ENCODE data around the gene CTNNA3.

The CTNNA3 gene

DNA sequence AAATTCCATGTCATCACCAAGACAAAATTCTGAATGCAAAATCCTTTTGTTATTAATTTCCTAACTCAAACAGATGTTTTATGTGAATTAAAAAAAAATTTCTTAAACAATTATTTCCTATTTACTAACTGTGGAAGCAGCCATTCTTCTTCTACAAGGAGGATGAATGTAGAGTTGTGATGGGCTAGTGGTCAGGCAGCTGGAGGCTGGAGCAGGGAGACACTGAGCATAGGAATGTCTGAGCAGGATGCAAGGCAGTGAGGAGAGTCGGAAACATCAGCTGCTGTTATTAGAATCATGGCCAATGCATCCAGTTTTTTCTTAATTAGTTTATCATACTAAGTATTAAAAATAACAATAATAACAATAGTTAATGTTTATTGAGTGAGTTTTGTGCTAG is 872.7 kb downstream of the CTNNA3 start:
- H3K4me3 ChIP-seq (ENCODE audit: low read depth, low read length) = no peak overlapping the region
- no peak overlapping the region for H3K9ac ChIP-seq (ENCODE audit: low read length)
- H3K36me3 ChIP-seq (ENCODE audit: control insufficient read depth, insufficient read depth, low read length) = no peaks in the 10 kb centered on the region

GRCh38 chr10:66822801-66823200 is 873.2 kb downstream of the CTNNA3 start:
- H3K9me3 ChIP-seq (ENCODE audit: control insufficient read depth, insufficient read depth, low read depth, low read length) = no peaks in the 10 kb centered on the region
- H3K27ac ChIP-seq (ENCODE audit: low read depth, low read length) = no peak overlapping the region
- no peak overlapping the region for H3K9ac ChIP-seq (ENCODE audit: low read length)
- no peak overlapping the region for H3K4me3 ChIP-seq (ENCODE audit: low read depth, low read length)
- H3K36me3 ChIP-seq (ENCODE audit: control insufficient read depth, insufficient read depth, low read length) = no peaks in the 10 kb centered on the region
- H3K27me3 ChIP-seq (ENCODE audit: control insufficient read depth, insufficient read depth, low read length) = no peaks in the 10 kb centered on the region
- H3K4me1 ChIP-seq (ENCODE audit: control insufficient read depth, insufficient read depth, low read length) = peaks cover 10% of the 10 kb centered on the region; the same call in 1 of the 2 replicates

More for the DNA sequence above, 872.7 kb downstream of the CTNNA3 start:
- Histone ChIP-seq H3K27ac (ENCODE audit: low read depth, low read length) (no peak overlapping the region), H3K4me1 (ENCODE audit: control insufficient read depth, insufficient read depth, low read length) (peaks cover 10% of the 10 kb centered on the region; the same call in 1 of the 2 replicates), H3K9me3 (ENCODE audit: control insufficient read depth, insufficient read depth, low read depth, low read length) (no peaks in the 10 kb centered on the region), H3K27me3 (ENCODE audit: control insufficient read depth, insufficient read depth, low read length) (no peaks in the 10 kb centered on the region)

DNA sequence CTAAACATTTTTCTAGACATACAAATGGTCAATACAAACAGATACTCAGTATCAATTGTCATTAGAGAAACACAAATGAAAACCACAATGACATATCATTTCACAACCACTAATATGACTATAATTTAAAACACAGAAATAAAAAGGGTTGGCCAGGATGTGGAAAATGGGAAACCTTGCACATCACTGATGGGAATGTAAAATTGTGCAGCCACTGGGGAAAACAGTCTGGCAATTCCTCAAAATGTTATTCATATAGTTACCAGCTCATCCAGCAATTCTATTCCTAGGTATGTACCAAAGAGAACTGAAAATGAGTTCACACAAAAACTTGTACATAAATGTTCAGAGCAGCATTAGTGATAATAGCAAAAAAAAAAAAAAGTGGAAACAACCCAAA is 876.3 kb downstream of the CTNNA3 start:
- Histone ChIP-seq H3K9me3 (ENCODE audit: control insufficient read depth, insufficient read depth, low read depth, low read length) (no peaks in the 10 kb centered on the region), H3K27me3 (ENCODE audit: control insufficient read depth, insufficient read depth, low read length) (no peaks in the 10 kb centered on the region), H3K4me1 (ENCODE audit: control insufficient read depth, insufficient read depth, low read length) (peaks cover 10% of the 10 kb centered on the region; the same call in 1 of the 2 replicates), H3K27ac (ENCODE audit: low read depth, low read length) (no peak overlapping the region), H3K9ac (ENCODE audit: low read length) (no peak overlapping the region), H3K36me3 (ENCODE audit: control insufficient read depth, insufficient read depth, low read length) (no peaks in the 10 kb centered on the region), H3K4me3 (ENCODE audit: low read depth, low read length) (no peak overlapping the region)

DNA sequence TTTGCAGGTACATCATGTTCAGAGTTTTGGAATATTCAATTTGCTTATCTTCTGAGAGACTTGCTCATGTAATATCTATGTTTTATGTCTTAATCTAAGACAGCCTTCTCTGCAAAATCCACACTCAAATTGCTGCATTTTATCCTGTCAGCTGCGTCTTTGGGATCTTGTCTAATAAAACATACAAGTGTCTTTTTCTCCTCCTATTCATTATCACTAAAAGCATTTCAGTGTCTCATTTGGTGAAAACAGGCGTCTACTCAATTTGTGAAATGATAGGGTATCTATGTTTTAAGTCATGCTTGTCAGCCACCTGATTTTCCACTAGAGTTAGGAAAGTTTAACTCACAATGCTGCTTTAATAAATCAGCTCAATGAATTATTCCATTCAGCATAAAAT is 882.9 kb downstream of the CTNNA3 start:
- H3K27ac ChIP-seq (ENCODE audit: low read depth, low read length) = no peak overlapping the region
- no peak overlapping the region for H3K9ac ChIP-seq (ENCODE audit: low read length)
- H3K27me3 ChIP-seq (ENCODE audit: control insufficient read depth, insufficient read depth, low read length) = no peaks in the 10 kb centered on the region
- H3K4me1 ChIP-seq (ENCODE audit: control insufficient read depth, insufficient read depth, low read length) = no peaks in the 10 kb centered on the region
- no peaks in the 10 kb centered on the region for H3K36me3 ChIP-seq (ENCODE audit: control insufficient read depth, insufficient read depth, low read length)
- H3K9me3 ChIP-seq (ENCODE audit: control insufficient read depth, insufficient read depth, low read depth, low read length) = no peaks in the 10 kb centered on the region
- H3K4me3 ChIP-seq (ENCODE audit: low read depth, low read length) = no peak overlapping the region

GRCh38 chr10:66811211-66811610 is 884.8 kb downstream of the CTNNA3 start:
- Histone ChIP-seq H3K9me3 (ENCODE audit: control insufficient read depth, insufficient read depth, low read depth, low read length) (no peaks in the 10 kb centered on the region), H3K4me3 (ENCODE audit: low read depth, low read length) (no peak overlapping the region), H3K27me3 (ENCODE audit: control insufficient read depth, insufficient read depth, low read length) (no peaks in the 10 kb centered on the region), H3K9ac (ENCODE audit: low read length) (no peak overlapping the region), H3K36me3 (ENCODE audit: control insufficient read depth, insufficient read depth, low read length) (no peaks in the 10 kb centered on the region), H3K27ac (ENCODE audit: low read depth, low read length) (no peak overlapping the region), H3K4me1 (ENCODE audit: control insufficient read depth, insufficient read depth, low read length) (no peaks in the 10 kb centered on the region)

DNA sequence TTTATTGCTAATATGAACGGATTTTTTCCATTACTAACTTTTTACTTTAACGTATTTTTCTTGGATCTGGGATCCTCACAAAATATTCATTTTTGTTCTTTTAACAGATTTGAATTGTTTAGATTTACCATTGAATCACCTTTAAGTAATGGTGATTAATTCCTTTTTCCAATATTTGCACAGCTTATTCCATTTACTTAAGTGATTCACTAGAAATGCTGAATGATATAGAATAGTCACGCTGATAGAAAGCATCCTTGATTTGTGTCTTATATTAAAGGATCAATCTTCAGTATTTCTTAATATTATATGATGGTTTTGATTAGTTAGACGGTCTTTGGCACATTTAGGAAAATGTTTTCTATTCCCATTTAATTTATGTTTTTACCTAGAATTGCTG is 886.6 kb downstream of the CTNNA3 start:
- H3K27me3 ChIP-seq (ENCODE audit: control insufficient read depth, insufficient read depth, low read length) = no peaks in the 10 kb centered on the region
- no peaks in the 10 kb centered on the region for H3K4me1 ChIP-seq (ENCODE audit: control insufficient read depth, insufficient read depth, low read length)
- H3K9ac ChIP-seq (ENCODE audit: low read length) = no peak overlapping the region
- H3K9me3 ChIP-seq (ENCODE audit: control insufficient read depth, insufficient read depth, low read depth, low read length) = no peaks in the 10 kb centered on the region
- H3K36me3 ChIP-seq (ENCODE audit: control insufficient read depth, insufficient read depth, low read length) = no peaks in the 10 kb centered on the region
- no peak overlapping the region for H3K27ac ChIP-seq (ENCODE audit: low read depth, low read length)
- H3K4me3 ChIP-seq (ENCODE audit: low read depth, low read length) = no peak overlapping the region

DNA sequence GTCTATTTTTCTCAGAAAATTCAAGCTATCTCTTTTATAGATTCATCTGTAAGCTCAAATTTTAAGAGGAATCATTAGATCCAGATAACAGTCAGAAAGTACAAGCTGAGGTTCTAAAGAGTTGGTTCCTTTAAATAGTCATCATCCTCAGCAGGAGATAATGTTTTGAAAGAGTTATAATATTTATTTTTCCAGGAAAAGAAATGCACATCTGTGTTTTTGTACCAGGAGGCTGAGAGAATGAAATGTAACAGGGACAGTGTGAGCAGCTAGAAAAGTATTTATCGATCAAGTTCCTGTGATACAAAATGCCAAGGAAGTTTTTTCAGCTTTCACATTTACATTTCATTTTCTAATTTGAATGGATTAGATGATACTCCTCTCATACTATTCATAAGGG is 890.4 kb downstream of the CTNNA3 start:
- Histone ChIP-seq H3K9me3 (ENCODE audit: control insufficient read depth, insufficient read depth, low read depth, low read length) (no peaks in the 10 kb centered on the region), H3K4me1 (ENCODE audit: control insufficient read depth, insufficient read depth, low read length) (peaks cover 7% of the 10 kb centered on the region), H3K4me3 (ENCODE audit: low read depth, low read length) (no peak overlapping the region), H3K27me3 (ENCODE audit: control insufficient read depth, insufficient read depth, low read length) (no peaks in the 10 kb centered on the region), H3K9ac (ENCODE audit: low read length) (no peak overlapping the region), H3K27ac (ENCODE audit: low read depth, low read length) (no peak overlapping the region), H3K36me3 (ENCODE audit: control insufficient read depth, insufficient read depth, low read length) (no peaks in the 10 kb centered on the region)

GRCh38 chr10:66804962-66805361 is 891.0 kb downstream of the CTNNA3 start:
- Histone ChIP-seq H3K27me3 (ENCODE audit: control insufficient read depth, insufficient read depth, low read length) (no peaks in the 10 kb centered on the region), H3K9ac (ENCODE audit: low read length) (no peak overlapping the region), H3K9me3 (ENCODE audit: control insufficient read depth, insufficient read depth, low read depth, low read length) (no peaks in the 10 kb centered on the region), H3K27ac (ENCODE audit: low read depth, low read length) (no peak overlapping the region), H3K4me1 (ENCODE audit: control insufficient read depth, insufficient read depth, low read length) (peaks cover 7% of the 10 kb centered on the region), H3K4me3 (ENCODE audit: low read depth, low read length) (no peak overlapping the region), H3K36me3 (ENCODE audit: control insufficient read depth, insufficient read depth, low read length) (no peaks in the 10 kb centered on the region)

DNA sequence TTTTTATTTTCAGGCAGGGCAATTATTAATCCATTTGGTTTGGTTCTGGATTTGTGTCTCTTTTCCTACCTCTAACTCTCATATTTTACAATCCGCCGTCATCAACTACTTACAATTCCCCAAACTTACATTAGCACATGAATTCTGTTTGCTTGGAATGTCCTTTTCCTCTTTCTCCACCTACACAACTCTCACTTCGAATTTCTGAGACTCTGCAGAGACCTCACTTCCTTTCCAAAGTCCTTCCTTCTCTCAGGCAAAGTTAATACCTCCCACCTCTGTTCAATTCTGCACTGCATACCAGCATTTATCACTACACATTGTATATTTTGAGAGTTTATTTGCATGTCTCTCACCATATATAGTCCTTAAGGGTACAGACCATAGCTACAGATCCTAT is 892.8 kb downstream of the CTNNA3 start:
- Histone ChIP-seq H3K27me3 (ENCODE audit: control insufficient read depth, insufficient read depth, low read length) (no peaks in the 10 kb centered on the region), H3K9ac (ENCODE audit: low read length) (no peak overlapping the region), H3K4me3 (ENCODE audit: low read depth, low read length) (no peak overlapping the region), H3K4me1 (ENCODE audit: control insufficient read depth, insufficient read depth, low read length) (peaks cover 7% of the 10 kb centered on the region), H3K36me3 (ENCODE audit: control insufficient read depth, insufficient read depth, low read length) (no peaks in the 10 kb centered on the region), H3K9me3 (ENCODE audit: control insufficient read depth, insufficient read depth, low read depth, low read length) (no peaks in the 10 kb centered on the region), H3K27ac (ENCODE audit: low read depth, low read length) (no peak overlapping the region)

- H3K9ac ChIP-seq (ENCODE audit: low read length) = no peak overlapping the region
- H3K27me3 ChIP-seq (ENCODE audit: control insufficient read depth, insufficient read depth, low read length) = no peaks in the 10 kb centered on the region
- H3K36me3 ChIP-seq (ENCODE audit: control insufficient read depth, insufficient read depth, low read length) = no peaks in the 10 kb centered on the region
- H3K4me3 ChIP-seq (ENCODE audit: low read depth, low read length) = no peak overlapping the region
- peaks cover 7% of the 10 kb centered on the region for H3K4me1 ChIP-seq (ENCODE audit: control insufficient read depth, insufficient read depth, low read length)
- H3K9me3 ChIP-seq (ENCODE audit: control insufficient read depth, insufficient read depth, low read depth, low read length) = no peaks in the 10 kb centered on the region
- no peak overlapping the region for H3K27ac ChIP-seq (ENCODE audit: low read depth, low read length)
These were observed 896.5 kb downstream of the CTNNA3 start for GRCh38 chr10:66799474-66799873.

DNA sequence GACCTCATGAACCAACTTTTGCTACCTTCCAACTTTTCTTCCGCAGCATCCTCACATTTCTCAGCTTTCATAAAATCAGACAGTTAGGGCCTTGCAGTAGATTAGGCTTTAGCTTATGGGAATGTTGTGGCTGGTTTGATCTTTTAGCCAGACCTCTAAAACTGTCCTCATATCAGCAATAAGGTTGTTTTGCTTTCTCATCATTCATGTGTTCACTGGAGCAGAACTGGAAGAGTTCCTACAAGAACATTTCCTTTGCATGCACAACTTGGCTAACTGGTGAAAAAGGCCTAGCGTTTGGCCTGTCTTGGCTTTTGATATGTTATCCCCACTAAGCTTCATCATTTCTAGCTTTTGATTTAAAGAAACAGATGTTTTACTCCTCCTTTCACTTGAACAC is 900.1 kb downstream of the CTNNA3 start:
- no peaks in the 10 kb centered on the region for H3K4me1 ChIP-seq (ENCODE audit: control insufficient read depth, insufficient read depth, low read length)
- no peaks in the 10 kb centered on the region for H3K9me3 ChIP-seq (ENCODE audit: control insufficient read depth, insufficient read depth, low read depth, low read length)
- no peak overlapping the region for H3K4me3 ChIP-seq (ENCODE audit: low read depth, low read length)
- H3K36me3 ChIP-seq (ENCODE audit: control insufficient read depth, insufficient read depth, low read length) = no peaks in the 10 kb centered on the region
- no peaks in the 10 kb centered on the region for H3K27me3 ChIP-seq (ENCODE audit: control insufficient read depth, insufficient read depth, low read length)
- no peak overlapping the region for H3K9ac ChIP-seq (ENCODE audit: low read length)
- H3K27ac ChIP-seq (ENCODE audit: low read depth, low read length) = no peak overlapping the region

DNA sequence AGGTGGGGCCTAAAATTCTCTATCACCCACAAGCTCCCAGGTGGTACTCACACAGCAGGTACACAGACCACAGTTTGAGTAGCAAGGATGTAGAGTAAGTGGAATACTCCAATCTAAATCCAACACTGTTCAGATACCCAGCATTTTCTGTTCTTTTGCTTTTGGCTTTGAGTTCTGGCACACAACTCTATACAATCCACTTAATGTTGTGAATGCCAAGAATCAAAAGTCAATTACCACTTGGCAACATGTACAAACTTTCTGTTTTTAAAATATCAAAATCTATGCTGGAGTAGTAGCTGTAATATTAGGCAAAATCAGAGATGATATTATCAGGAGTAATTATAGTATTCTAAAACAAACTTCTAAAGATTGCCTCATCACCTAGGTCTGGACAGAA is 903.6 kb downstream of the CTNNA3 start:
- H3K4me3 ChIP-seq (ENCODE audit: low read depth, low read length) = no peak overlapping the region
- H3K36me3 ChIP-seq (ENCODE audit: control insufficient read depth, insufficient read depth, low read length) = no peaks in the 10 kb centered on the region
- H3K9me3 ChIP-seq (ENCODE audit: control insufficient read depth, insufficient read depth, low read depth, low read length) = no peaks in the 10 kb centered on the region
- H3K4me1 ChIP-seq (ENCODE audit: control insufficient read depth, insufficient read depth, low read length) = no peaks in the 10 kb centered on the region
- no peaks in the 10 kb centered on the region for H3K27me3 ChIP-seq (ENCODE audit: control insufficient read depth, insufficient read depth, low read length)
- H3K27ac ChIP-seq (ENCODE audit: low read depth, low read length) = no peak overlapping the region
- no peak overlapping the region for H3K9ac ChIP-seq (ENCODE audit: low read length)

All from HUES6 (cell line).